Astrocyte of the spinal cord (primary cell): ENCODE measurements around the gene SERTAD2.
A peak's percentile ranks its signal among the peaks of the same experiment; 100 is the strongest.

Source experiments
- DNase-seq: peaks from one replicate; pipeline ENCODE4 v3.0.0; 2011; ENCODE audit warnings: low read depth, low spot score
- H3K4me3 ChIP-seq: 2 replicates; pipeline ENCODE4 v1.5.1; 2011; ENCODE audit warnings: low read depth, mild to moderate bottlenecking, low read length, moderate library complexity
- CTCF ChIP-seq: IDR thresholded peaks from 2 replicates; pipeline ENCODE4 v1.5.1; 2012; ENCODE audit warnings: low read depth, mild to moderate bottlenecking, low read length, inconsistent platforms
- in situ Hi-C: cut with HindIII; loops from 2 replicates; pipeline ENCODE4 v1.10.0; 2017; ENCODE audit warnings: low sequenced_read_pairs

SERTAD2 gene

GRCh38 chr2:64643838-64644457 lies 9.8 kb downstream of the SERTAD2 start:
- peak overlapping the region; percentile 38 for H3K4me3 ChIP-seq
- no peak for DNase-seq
- TF ChIP-seq CTCF = no peak
- in situ Hi-C loops = no loop called here

GRCh38 chr2:64641599-64641998 lies 12.1 kb downstream of the SERTAD2 start:
- TF ChIP-seq CTCF = no peak
- DNase-seq = no peak
- in situ Hi-C loops = no loop called here
- no peak overlapping the region for H3K4me3 ChIP-seq

- H3K4me3 ChIP-seq = no peak overlapping the region
- in situ Hi-C loops = no loop called here
- no peak for TF ChIP-seq CTCF
- no peak for DNase-seq
These were observed 13.3 kb downstream of the SERTAD2 start for GRCh38 chr2:64640153-64641044.

- no peak overlapping the region for H3K4me3 ChIP-seq
- no peak for TF ChIP-seq CTCF
- DNase-seq = no peak
- in situ Hi-C loops = no loop called here
These were observed 14.0 kb downstream of the SERTAD2 start for GRCh38 chr2:64639691-64640090.

DNA sequence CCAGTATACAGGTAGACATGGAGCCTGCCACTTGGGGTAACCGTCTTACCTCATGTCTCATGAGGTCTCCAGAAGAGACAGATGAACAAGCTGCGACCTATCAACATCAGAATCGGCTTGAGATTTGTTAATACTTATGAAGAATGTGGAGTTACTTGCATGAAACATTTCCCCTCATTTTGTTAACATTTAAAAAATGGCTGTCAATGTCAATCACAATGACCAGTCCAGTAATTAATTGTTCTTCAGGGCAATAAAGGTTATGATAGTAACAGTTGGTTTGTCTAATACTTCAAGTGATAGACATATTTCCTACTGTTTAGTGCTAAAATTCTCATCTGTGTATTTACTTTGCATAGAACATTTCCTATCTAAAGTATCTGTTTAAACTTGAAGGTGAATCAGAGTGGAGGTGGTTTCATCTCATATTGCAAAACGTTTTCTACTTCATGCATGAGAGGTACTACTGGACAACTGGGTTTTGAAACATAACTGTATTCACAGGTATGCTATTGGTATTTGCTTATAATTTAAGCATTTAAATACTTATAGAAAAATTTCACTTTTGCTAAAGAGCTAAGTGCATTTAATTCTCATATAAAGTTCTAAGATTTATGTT lies 15.1 kb downstream of the SERTAD2 start:
- no peak for TF ChIP-seq CTCF
- no peak overlapping the region for H3K4me3 ChIP-seq
- no peak for DNase-seq
- in situ Hi-C loops = no loop called here

DNA sequence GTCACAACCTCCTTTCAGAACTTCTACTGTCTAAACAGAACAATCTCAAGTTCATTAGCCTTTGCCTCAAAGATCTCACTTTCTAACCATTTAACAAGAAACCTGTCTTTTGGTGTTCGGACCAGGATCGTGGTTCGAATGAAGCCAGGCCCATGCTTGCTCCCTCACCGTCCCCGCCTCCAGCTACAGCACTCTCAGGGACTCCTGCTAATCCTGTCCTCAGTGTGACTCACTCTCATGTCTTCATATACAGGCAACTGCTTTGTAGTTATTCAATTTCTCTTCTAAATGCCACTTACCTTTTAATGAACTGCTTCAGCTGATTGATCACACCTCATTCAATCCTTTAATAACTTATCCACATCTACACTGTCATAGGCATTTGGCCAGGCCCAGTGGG lies 15.8 kb downstream of the SERTAD2 start:
- no peak for DNase-seq

More for the DNA sequence above, 15.8 kb downstream of the SERTAD2 start:
- TF ChIP-seq CTCF = no peak
- in situ Hi-C loops = no loop called here
- H3K4me3 ChIP-seq = no peak overlapping the region
